Activated gamma-delta T cell treated with anti-CD3 and anti-CD28 coated beads, Interleukin-2, amount 50 U/mL, for 16 hours (primary cell): ENCODE data around the gene CDADC1.
"Not testable (repeated sequence)": the region's sequence is repeated elsewhere in the genome, so short reads cannot be mapped to it uniquely, and the experiment has no call there.

Experiments
- DNase-seq: peaks from one replicate; pipeline ENCODE4 v3.0.0-alpha.2; 2020; ENCODE audit warnings: low read depth

CDADC1 gene

GRCh38 chr13:49238621-49239020 lies 9.1 kb upstream of the CDADC1 start:
- DNase-seq = no peak

GRCh38 chr13:49240017-49240416 lies 7.7 kb upstream of the CDADC1 start:
- DNase-seq = no peak

- DNase-seq = no peak
These were observed 6.4 kb upstream of the CDADC1 start for GRCh38 chr13:49241296-49241695.

- DNase-seq = no peak
These were observed 2.6 kb upstream of the CDADC1 start for GRCh38 chr13:49245101-49245500.

GRCh38 chr13:49246850-49247642 lies 679 bp upstream of the CDADC1 start:
- no peak for DNase-seq

GRCh38 chr13:49248622-49249002 lies 887 bp downstream of the CDADC1 start:
- DNase-seq = no peak

- no peak for DNase-seq
These were observed 3.6 kb downstream of the CDADC1 start for GRCh38 chr13:49251326-49251725.

GRCh38 chr13:49253310-49253709 lies 5.6 kb downstream of the CDADC1 start:
- no peak for DNase-seq

GRCh38 chr13:49254007-49254406 lies 6.3 kb downstream of the CDADC1 start:
- no peak for DNase-seq

GRCh38 chr13:49256841-49257240 lies 9.1 kb downstream of the CDADC1 start:
- no peak for DNase-seq

- no peak for DNase-seq
These were observed 10.5 kb downstream of the CDADC1 start for GRCh38 chr13:49258089-49258796.

GRCh38 chr13:49259586-49259985 lies 11.9 kb downstream of the CDADC1 start:
- no peak for DNase-seq

- DNase-seq = no peak
These were observed 14.9 kb downstream of the CDADC1 start for GRCh38 chr13:49262634-49263033.

GRCh38 chr13:49265822-49266221 lies 18.1 kb downstream of the CDADC1 start:
- DNase-seq = no peak

GRCh38 chr13:49271264-49271663 lies 23.5 kb downstream of the CDADC1 start:
- no peak for DNase-seq

- no peak for DNase-seq
These were observed 24.6 kb downstream of the CDADC1 start for GRCh38 chr13:49272296-49272695.

GRCh38 chr13:49278211-49278610 lies 30.5 kb downstream of the CDADC1 start:
- DNase-seq = no peak

- DNase-seq = no peak
These were observed 31.4 kb downstream of the CDADC1 start for GRCh38 chr13:49279112-49279511.

- DNase-seq = no peak
These were observed 32.2 kb downstream of the CDADC1 start for GRCh38 chr13:49279885-49280284.

- no peak for DNase-seq
These were observed 40.3 kb downstream of the CDADC1 start for GRCh38 chr13:49287995-49288394.

GRCh38 chr13:49288458-49288857 lies 40.7 kb downstream of the CDADC1 start:
- no peak for DNase-seq

GRCh38 chr13:49292742-49293486 lies 45.2 kb downstream of the CDADC1 start:
- no peak for DNase-seq

- not testable (repeated sequence) for DNase-seq
These were observed 47.0 kb downstream of the CDADC1 start for GRCh38 chr13:49294723-49295122.
